ENCODE measurements around the gene ZMYND15. TPM values are rescaled to one million over a fixed set of nuclear protein-coding genes. Genes with fewer than 3 reads are reported as not detected.

ZMYND15 gene
- total RNA-seq, 1 experiment from 2014 or later, result 0.17 TPM

GRCh38 chr17:4741544-4741943 is 1.9 kb downstream of the ZMYND15 start:
- Histone ChIP-seq H3K9me3 (ENCODE audit: low read depth, low read length, poor library complexity, severe bottlenecking) (no peaks in the 10 kb centered on the region), H3K27ac (ENCODE audit: low read depth, low read length, poor library complexity, severe bottlenecking) (no peak overlapping the region), H3K36me3 (ENCODE audit: insufficient read depth, low read length, poor library complexity, severe bottlenecking) (no peaks in the 10 kb centered on the region), H3K4me1 (ENCODE audit: insufficient read depth, low read length, poor library complexity, severe bottlenecking) (peaks cover 8% of the 10 kb centered on the region), H3K4me3 (ENCODE audit: low read depth, low read length, poor library complexity, severe bottlenecking) (no peak overlapping the region), H3K27me3 (replicated peaks; ENCODE audit: insufficient read depth, low read depth, low read length, poor library complexity) (peaks cover 13% of the 10 kb centered on the region)
- CTCF ChIA-PET, result no interaction called here
- DNase-seq (ENCODE audit: low spot score), result no peak
- POLR2A ChIA-PET (ENCODE audit: low non-redundant PET), result no interaction called here
- BruUV-seq (replicated peaks), result no TSS peak
- TF ChIP-seq EZH2 (IDR thresholded peaks at IDR 0.05; ENCODE audit: borderline replicate concordance, low read depth, low read length, poor library complexity, severe bottlenecking), result no peak
- no peak for TF ChIP-seq CTCF (conservative IDR thresholded peaks at IDR 0.05; ENCODE audit: low read depth, low read length)
- intact Hi-C loops (cut with micrococcal nuclease; ENCODE audit: unreplicated experiment), result no loop called here

- ChIA-PET POLR2A (ENCODE audit: low non-redundant PET) (no interaction called here), CTCF (no interaction called here)
- no peak for DNase-seq (ENCODE audit: low spot score)
- Histone ChIP-seq H3K4me1 (ENCODE audit: insufficient read depth, low read length, poor library complexity, severe bottlenecking) (peaks cover 8% of the 10 kb centered on the region), H3K27me3 (replicated peaks; ENCODE audit: insufficient read depth, low read depth, low read length, poor library complexity) (peaks cover 13% of the 10 kb centered on the region), H3K9me3 (ENCODE audit: low read depth, low read length, poor library complexity, severe bottlenecking) (no peaks in the 10 kb centered on the region), H3K36me3 (ENCODE audit: insufficient read depth, low read length, poor library complexity, severe bottlenecking) (no peaks in the 10 kb centered on the region), H3K27ac (ENCODE audit: low read depth, low read length, poor library complexity, severe bottlenecking) (no peak overlapping the region), H3K4me3 (ENCODE audit: low read depth, low read length, poor library complexity, severe bottlenecking) (no peak overlapping the region)
- intact Hi-C loops (cut with micrococcal nuclease; ENCODE audit: unreplicated experiment), result no loop called here
- TF ChIP-seq EZH2 (IDR thresholded peaks at IDR 0.05; ENCODE audit: borderline replicate concordance, low read depth, low read length, poor library complexity, severe bottlenecking) (no peak), CTCF (conservative IDR thresholded peaks at IDR 0.05; ENCODE audit: low read depth, low read length) (no peak)
- no TSS peak for BruUV-seq (replicated peaks)
These were observed 2.5 kb downstream of the ZMYND15 start for GRCh38 chr17:4742133-4742532.

- no peak overlapping the region for H3K27ac ChIP-seq (ENCODE audit: low read depth, low read length, poor library complexity, severe bottlenecking)
- ChIA-PET POLR2A (ENCODE audit: low non-redundant PET) (no interaction called here), CTCF (no interaction called here)
- H3K27me3 ChIP-seq (replicated peaks; ENCODE audit: insufficient read depth, low read depth, low read length, poor library complexity), result peaks cover 13% of the 10 kb centered on the region
- intact Hi-C loops (cut with micrococcal nuclease; ENCODE audit: unreplicated experiment), result no loop called here
- no peaks in the 10 kb centered on the region for H3K9me3 ChIP-seq (ENCODE audit: low read depth, low read length, poor library complexity, severe bottlenecking)
- no peak for DNase-seq (ENCODE audit: low spot score)
- H3K4me3 ChIP-seq (ENCODE audit: low read depth, low read length, poor library complexity, severe bottlenecking), result no peak overlapping the region
- H3K36me3 ChIP-seq (ENCODE audit: insufficient read depth, low read length, poor library complexity, severe bottlenecking), result no peaks in the 10 kb centered on the region
- TF ChIP-seq CTCF (conservative IDR thresholded peaks at IDR 0.05; ENCODE audit: low read depth, low read length) (no peak), EZH2 (IDR thresholded peaks at IDR 0.05; ENCODE audit: borderline replicate concordance, low read depth, low read length, poor library complexity, severe bottlenecking) (no peak)
- no TSS peak for BruUV-seq (replicated peaks)
- H3K4me1 ChIP-seq (ENCODE audit: insufficient read depth, low read length, poor library complexity, severe bottlenecking), result peaks cover 8% of the 10 kb centered on the region
These were observed 3.0 kb downstream of the ZMYND15 start for GRCh38 chr17:4742629-4743028.

Measured in A673 (cell line).